Right atrium auricular region (tissue), 2 donors: ENCODE data around the gene NEK6. TPM values are rescaled to one million over a fixed set of nuclear protein-coding genes. Genes with fewer than 3 reads are reported as not detected.

Source experiments
- DNase-seq: peaks from one replicate; pipeline ENCODE4 v3.0.0-alpha.2; 2019; ENCODE audit warnings: low spot score
- H3K27ac ChIP-seq, 2 donors: fragments of 200-600 bp; sonication (generic); 1 replicate in 1 of 2; 2 replicates in 1 of 2; pipeline ENCODE4 v1.5.1; 2016 to 2019
- H3K27me3 ChIP-seq, 2 donors: fragments of 200-600 bp; sonication (generic); one replicate each; pipeline versions ENCODE4 v1.5.1 to v1.6.0; 2017 to 2019
- H3K36me3 ChIP-seq: fragments of 200-600 bp; sonication (generic); one replicate; pipeline ENCODE4 v1.5.1; 2016
- H3K4me1 ChIP-seq, 2 donors: fragments of 200-600 bp; sonication (generic); one replicate each; pipeline versions ENCODE4 v1.5.1 to v1.6.0; 2017 to 2019
- H3K4me3 ChIP-seq, 2 donors: fragments of 200-600 bp; sonication (generic); 1 replicate in 1 of 2; 2 replicates in 1 of 2; pipeline ENCODE4 v1.5.1; 2017 to 2019; ENCODE audit warnings: mild to moderate bottlenecking in 1 of 2, moderate library complexity in 1 of 2
- H3K9me3 ChIP-seq, 2 donors: fragments of 200-600 bp; sonication (generic); one replicate each; pipeline ENCODE4 v1.5.1; 2019
- CTCF ChIP-seq, 2 donors: fragments of 200-600 bp; sonication (generic); IDR thresholded peaks; one replicate each; pipeline ENCODE4 v1.5.1; 2019; ENCODE audit warnings: antibody characterized with exemption in 2 of 2
- total RNA-seq, 2 donors: library from RNA; depleted of rRNA; stranded (reverse); fragments of >200 nt; gene quantifications; one replicate each; pipeline ENCODE4 v1.1.0, GENCODE V29; 2016

The NEK6 gene
- total RNA-seq, 2 donors from 2014 or later = 9.2 to 9.7 TPM

- no peak overlapping the region for H3K4me3 ChIP-seq
- H3K9me3 ChIP-seq = no peaks in the 10 kb centered on the region
- DNase-seq = no peak
- TF ChIP-seq CTCF (IDR thresholded peaks at IDR 0.05) = no peak
- H3K4me1 ChIP-seq = peaks cover 0 to 8% of the 10 kb centered on the region in 2 donors
- H3K27me3 ChIP-seq = no peaks in the 10 kb centered on the region
- H3K27ac ChIP-seq = no peak overlapping the region
- H3K36me3 ChIP-seq = peaks cover 15% of the 10 kb centered on the region
Observed at GRCh38 chr9:124315882-124316281, 58.1 kb downstream of the NEK6 start.

- Histone ChIP-seq H3K27ac (no peak overlapping the region), H3K36me3 (peaks cover 22% of the 10 kb centered on the region), H3K4me1 (peaks cover 0 to 8% of the 10 kb centered on the region in 2 donors)
Observed at GRCh38 chr9:124320062-124320973, 62.6 kb downstream of the NEK6 start.

GRCh38 chr9:124321416-124321815 is 63.7 kb downstream of the NEK6 start:
- Histone ChIP-seq H3K9me3 (no peaks in the 10 kb centered on the region), H3K27me3 (no peaks in the 10 kb centered on the region), H3K4me3 (no peak overlapping the region), H3K36me3 (peaks cover 12% of the 10 kb centered on the region), H3K27ac (no peak overlapping the region), H3K4me1 (peaks cover 0 to 8% of the 10 kb centered on the region in 2 donors)
- no peak for TF ChIP-seq CTCF (IDR thresholded peaks at IDR 0.05)
- DNase-seq = no peak

More at GRCh38 chr9:124320062-124320973, 62.6 kb downstream of the NEK6 start:
- no peaks in the 10 kb centered on the region for H3K9me3 ChIP-seq
- TF ChIP-seq CTCF (IDR thresholded peaks at IDR 0.05) = peak; percentile 68 to 90
- no peak overlapping the region for H3K4me3 ChIP-seq
- peak; percentile 81 for DNase-seq
- no peaks in the 10 kb centered on the region for H3K27me3 ChIP-seq

GRCh38 chr9:124321935-124322334 is 64.2 kb downstream of the NEK6 start:
- Histone ChIP-seq H3K27me3 (no peaks in the 10 kb centered on the region), H3K4me1 (peaks cover 0 to 8% of the 10 kb centered on the region in 2 donors), H3K9me3 (no peaks in the 10 kb centered on the region), H3K27ac (no peak overlapping the region), H3K36me3 (peaks cover 12% of the 10 kb centered on the region), H3K4me3 (no peak overlapping the region)
- no peak for DNase-seq
- no peak for TF ChIP-seq CTCF (IDR thresholded peaks at IDR 0.05)

GRCh38 chr9:124322618-124323432 is 65.1 kb downstream of the NEK6 start:
- peaks cover 0 to 8% of the 10 kb centered on the region in 2 donors for H3K4me1 ChIP-seq
- no peaks in the 10 kb centered on the region for H3K9me3 ChIP-seq
- DNase-seq = no peak
- H3K36me3 ChIP-seq = peaks cover 19% of the 10 kb centered on the region
- no peaks in the 10 kb centered on the region for H3K27me3 ChIP-seq
- no peak overlapping the region for H3K27ac ChIP-seq
- H3K4me3 ChIP-seq = no peak overlapping the region
- no peak for TF ChIP-seq CTCF (IDR thresholded peaks at IDR 0.05)
